NB4 (cell line): Measurements from ENCODE around the gene STMN3.

Source experiments
- DNase-seq: peaks from one replicate; pipeline ENCODE4 v3.0.0; 2010; ENCODE audit warnings: low read depth
- H3K4me3 ChIP-seq: one replicate; pipeline ENCODE4 v1.5.1; 2011; ENCODE audit warnings: mild to moderate bottlenecking, low read depth, low read length, moderate library complexity
- CTCF ChIP-seq: IDR thresholded peaks from one replicate; pipeline ENCODE4 v1.5.1; 2012; ENCODE audit warnings: low read depth, low read length
- MAX ChIP-seq: IDR thresholded peaks from 2 replicates; pipeline ENCODE4 v1.6.1; 2011; ENCODE audit warnings: low read depth, low read length
- MYC ChIP-seq: IDR thresholded peaks from 2 replicates; pipeline ENCODE4 v1.6.1; 2011; ENCODE audit warnings: low read depth, low read length
- POLR2A ChIP-seq: IDR thresholded peaks from 2 replicates; pipeline ENCODE4 v1.6.1; 2011; ENCODE audit warnings: mild to moderate bottlenecking; ENCODE audit not compliant: insufficient read length; ENCODE audit errors: extremely low read depth

The STMN3 gene

GRCh38 chr20:63620991-63621390 is 32.2 kb downstream of the STMN3 start:
- TF ChIP-seq CTCF (no peak), POLR2A (no peak), MAX (no peak), MYC (no peak)
- no peak for DNase-seq
- no peak overlapping the region for H3K4me3 ChIP-seq

GRCh38 chr20:63619505-63619904 is 33.7 kb downstream of the STMN3 start:
- TF ChIP-seq POLR2A: no peak
- TF ChIP-seq CTCF: no peak
- TF ChIP-seq MAX: no peak
- TF ChIP-seq MYC: no peak
- no peak for DNase-seq
- no peak overlapping the region for H3K4me3 ChIP-seq

- TF ChIP-seq POLR2A (no peak), MAX (no peak), CTCF (no peak), MYC (no peak)
- no peak overlapping the region for H3K4me3 ChIP-seq
- no peak for DNase-seq
Observed at GRCh38 chr20:63619086-63619485, 34.1 kb downstream of the STMN3 start.

- H3K4me3 ChIP-seq: no peak overlapping the region
- TF ChIP-seq POLR2A (no peak), MYC (no peak), CTCF (no peak), MAX (no peak)
- no peak for DNase-seq
Observed at GRCh38 chr20:63618291-63618980, 34.8 kb downstream of the STMN3 start.

GRCh38 chr20:63617876-63618265 is 35.4 kb downstream of the STMN3 start:
- no peak overlapping the region for H3K4me3 ChIP-seq
- DNase-seq: no peak
- TF ChIP-seq MYC (no peak), MAX (no peak), CTCF (no peak), POLR2A (no peak)
